Spleen (tissue), 7 donors: ENCODE results near the gene SCP2.

Experiments used
- POLR2AphosphoS5 ChIP-seq, 3 donors: sonication (generic); formaldehyde crosslinking; IDR thresholded peaks; one replicate each; pipeline ENCODE4 v1.5.1; 2017; ENCODE audit warnings: antibody characterized with exemption in 3 of 3
- TF ChIP-seq, protein P1 (sequence below), 11 experiments: fragments of 200-600 bp in 7 of 11; fragments of 450-650 bp in 4 of 11; sonication (generic) in 4 of 11; IDR thresholded peaks in 8 of 11; conservative IDR thresholded peaks in 3 of 11; 1 replicate in 7 of 11; 2 replicates in 4 of 11; pipeline versions ENCODE4 v1.4.0 to v1.8.0; 2016 to 2021; ENCODE audit warnings: antibody characterized with exemption in 11 of 11, inconsistent platforms in 4 of 11, mild to moderate bottlenecking in 1 of 11
- donor health status: DM: no; HTN: no; CAD: no; lungs with moderate emphysema.
- donor health status: DM: no; HTN: no; CAD: no.
- donor health status: DM: no; HTN: no; CAD: no.

DNA sequence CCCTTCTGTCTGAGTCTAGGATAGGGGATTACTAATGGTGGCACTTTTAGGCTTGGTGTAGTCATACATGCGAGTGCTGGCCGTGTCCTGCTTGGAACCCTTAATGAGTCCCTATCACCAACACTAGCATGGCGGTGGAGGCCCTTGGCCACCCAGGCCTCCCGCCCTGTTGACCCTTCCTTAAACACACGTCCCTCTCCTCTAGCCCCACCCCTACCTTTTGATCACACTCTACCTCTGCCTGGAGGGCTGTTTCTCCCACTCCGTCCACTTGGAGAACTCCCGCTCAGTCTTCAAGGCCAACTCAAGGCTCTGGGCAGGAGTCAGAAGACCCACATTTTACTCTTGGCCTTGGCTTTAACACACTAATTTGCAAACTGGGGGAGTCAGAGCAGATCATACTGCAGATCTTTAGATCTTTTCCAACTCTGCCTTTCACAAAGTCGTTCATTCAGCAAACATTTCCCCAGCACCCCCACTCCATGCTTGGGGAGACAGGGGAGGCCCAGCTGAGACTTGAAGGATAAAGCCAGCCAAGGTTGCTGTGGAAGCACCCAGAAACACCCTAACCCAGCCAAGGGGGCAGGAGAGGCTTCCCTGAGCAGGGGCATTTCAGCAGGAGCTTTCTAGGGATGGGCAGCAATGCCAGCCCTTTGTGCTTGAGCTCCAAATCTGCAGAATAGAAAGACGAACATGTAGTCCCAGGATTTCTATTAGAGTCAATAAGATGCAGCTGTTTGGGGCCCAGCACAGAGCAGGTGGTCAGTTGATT is 136.9 kb downstream of the SCP2 start:
- TF ChIP-seq, protein P1, sequence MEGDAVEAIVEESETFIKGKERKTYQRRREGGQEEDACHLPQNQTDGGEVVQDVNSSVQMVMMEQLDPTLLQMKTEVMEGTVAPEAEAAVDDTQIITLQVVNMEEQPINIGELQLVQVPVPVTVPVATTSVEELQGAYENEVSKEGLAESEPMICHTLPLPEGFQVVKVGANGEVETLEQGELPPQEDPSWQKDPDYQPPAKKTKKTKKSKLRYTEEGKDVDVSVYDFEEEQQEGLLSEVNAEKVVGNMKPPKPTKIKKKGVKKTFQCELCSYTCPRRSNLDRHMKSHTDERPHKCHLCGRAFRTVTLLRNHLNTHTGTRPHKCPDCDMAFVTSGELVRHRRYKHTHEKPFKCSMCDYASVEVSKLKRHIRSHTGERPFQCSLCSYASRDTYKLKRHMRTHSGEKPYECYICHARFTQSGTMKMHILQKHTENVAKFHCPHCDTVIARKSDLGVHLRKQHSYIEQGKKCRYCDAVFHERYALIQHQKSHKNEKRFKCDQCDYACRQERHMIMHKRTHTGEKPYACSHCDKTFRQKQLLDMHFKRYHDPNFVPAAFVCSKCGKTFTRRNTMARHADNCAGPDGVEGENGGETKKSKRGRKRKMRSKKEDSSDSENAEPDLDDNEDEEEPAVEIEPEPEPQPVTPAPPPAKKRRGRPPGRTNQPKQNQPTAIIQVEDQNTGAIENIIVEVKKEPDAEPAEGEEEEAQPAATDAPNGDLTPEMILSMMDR (IDR thresholded peaks at IDR 0.05 in 8 of 11, conservative IDR thresholded peaks at IDR 0.05 in 3 of 11), result no peak
- TF ChIP-seq POLR2AphosphoS5 (IDR thresholded peaks at IDR 0.05), result no peak
